Astrocyte of the cerebellum (primary cell): Measurements from ENCODE around the gene GIPR.

Experiments used
- DNase-seq: peaks from one replicate; pipeline ENCODE4 v3.0.0-alpha.2; 2011; ENCODE audit warnings: low read depth
- H3K4me3 ChIP-seq: 2 replicates; pipeline ENCODE4 v1.5.1; 2011; ENCODE audit warnings: mild to moderate bottlenecking, low read depth, low read length, moderate library complexity
- in situ Hi-C: cut with HindIII; loops from 2 replicates; pipeline ENCODE4 v1.10.0; 2017; ENCODE audit warnings: low sequenced_read_pairs
- TF ChIP-seq, protein P1 (sequence below): IDR thresholded peaks from 2 replicates; pipeline ENCODE4 v1.5.1; 2012; ENCODE audit warnings: low read length, low read depth, moderate library complexity, mild to moderate bottlenecking; ENCODE audit errors: missing control alignments

GIPR gene

DNA sequence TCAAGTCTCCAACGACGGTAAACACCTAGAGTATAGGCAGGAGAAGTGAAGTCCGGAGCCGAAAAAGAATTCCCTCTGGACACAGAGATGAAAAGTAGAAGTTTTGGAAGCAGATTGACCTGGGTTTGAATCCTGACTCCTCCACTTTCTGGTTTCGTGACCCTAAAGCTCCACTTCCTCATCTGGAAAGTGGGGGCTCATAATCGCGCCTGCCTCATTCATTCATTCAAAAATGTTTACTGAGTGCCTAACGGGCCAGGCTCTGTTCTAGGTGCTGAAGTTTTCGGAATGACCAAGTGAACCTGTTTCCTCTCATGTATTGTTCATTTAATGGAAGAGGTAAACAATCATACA lies 21.7 kb upstream of the GIPR start:
- TF ChIP-seq, protein P1, sequence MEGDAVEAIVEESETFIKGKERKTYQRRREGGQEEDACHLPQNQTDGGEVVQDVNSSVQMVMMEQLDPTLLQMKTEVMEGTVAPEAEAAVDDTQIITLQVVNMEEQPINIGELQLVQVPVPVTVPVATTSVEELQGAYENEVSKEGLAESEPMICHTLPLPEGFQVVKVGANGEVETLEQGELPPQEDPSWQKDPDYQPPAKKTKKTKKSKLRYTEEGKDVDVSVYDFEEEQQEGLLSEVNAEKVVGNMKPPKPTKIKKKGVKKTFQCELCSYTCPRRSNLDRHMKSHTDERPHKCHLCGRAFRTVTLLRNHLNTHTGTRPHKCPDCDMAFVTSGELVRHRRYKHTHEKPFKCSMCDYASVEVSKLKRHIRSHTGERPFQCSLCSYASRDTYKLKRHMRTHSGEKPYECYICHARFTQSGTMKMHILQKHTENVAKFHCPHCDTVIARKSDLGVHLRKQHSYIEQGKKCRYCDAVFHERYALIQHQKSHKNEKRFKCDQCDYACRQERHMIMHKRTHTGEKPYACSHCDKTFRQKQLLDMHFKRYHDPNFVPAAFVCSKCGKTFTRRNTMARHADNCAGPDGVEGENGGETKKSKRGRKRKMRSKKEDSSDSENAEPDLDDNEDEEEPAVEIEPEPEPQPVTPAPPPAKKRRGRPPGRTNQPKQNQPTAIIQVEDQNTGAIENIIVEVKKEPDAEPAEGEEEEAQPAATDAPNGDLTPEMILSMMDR, result no peak
- peak overlapping the region; percentile 43 for H3K4me3 ChIP-seq
- in situ Hi-C loops, result loop anchor here (10.0 kb wide), 1 partner anchor 92 kb away; no protein-coding TSS in a partner anchor

DNA sequence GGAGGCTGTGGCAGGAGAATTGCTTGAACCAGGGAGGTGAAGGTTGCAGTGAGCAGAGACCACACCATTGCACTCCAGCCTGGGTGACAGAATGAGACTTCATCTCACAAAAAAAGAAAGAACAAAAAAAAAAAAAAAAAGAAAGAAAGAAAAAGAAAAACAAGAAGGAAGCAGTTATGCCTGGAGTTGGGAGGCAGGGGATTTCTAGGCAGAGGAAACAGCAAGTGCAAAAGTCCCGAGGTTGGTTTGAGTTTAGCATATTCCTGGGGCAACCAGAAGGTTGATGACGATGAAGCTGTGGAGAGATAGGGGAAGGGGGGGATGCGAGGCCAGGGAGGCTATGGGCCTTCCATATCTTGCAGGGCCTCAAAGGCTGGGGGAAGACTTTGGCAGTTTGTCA lies 17.3 kb upstream of the GIPR start:
- in situ Hi-C loops, result no loop called here
- DNase-seq, result no peak
- no peak overlapping the region for H3K4me3 ChIP-seq
- TF ChIP-seq, protein P1, result no peak

More for the DNA sequence above, 21.7 kb upstream of the GIPR start:
- no peak for DNase-seq

DNA sequence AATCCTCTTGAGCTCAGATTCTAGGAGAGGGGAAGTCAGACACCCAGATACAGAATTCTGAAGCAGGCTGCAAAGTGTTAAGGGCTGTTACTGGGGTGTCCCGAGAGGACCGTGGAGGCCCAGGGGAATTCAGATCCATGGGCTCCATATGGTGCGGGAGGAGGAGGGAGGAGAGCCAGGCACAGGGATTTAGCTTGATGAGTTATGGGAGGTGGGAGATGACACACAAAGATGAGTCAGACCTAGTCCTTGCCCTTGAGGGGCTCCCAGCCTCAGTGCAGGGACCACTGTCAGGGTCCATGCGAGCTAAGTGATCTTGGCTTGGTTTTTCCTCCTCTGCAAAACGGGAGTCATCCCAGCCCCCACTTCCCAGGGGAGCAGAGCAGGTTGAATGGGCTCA lies 14.4 kb upstream of the GIPR start:
- DNase-seq, result no peak
- TF ChIP-seq, protein P1, result no peak
- in situ Hi-C loops, result no loop called here
- no peak overlapping the region for H3K4me3 ChIP-seq

DNA sequence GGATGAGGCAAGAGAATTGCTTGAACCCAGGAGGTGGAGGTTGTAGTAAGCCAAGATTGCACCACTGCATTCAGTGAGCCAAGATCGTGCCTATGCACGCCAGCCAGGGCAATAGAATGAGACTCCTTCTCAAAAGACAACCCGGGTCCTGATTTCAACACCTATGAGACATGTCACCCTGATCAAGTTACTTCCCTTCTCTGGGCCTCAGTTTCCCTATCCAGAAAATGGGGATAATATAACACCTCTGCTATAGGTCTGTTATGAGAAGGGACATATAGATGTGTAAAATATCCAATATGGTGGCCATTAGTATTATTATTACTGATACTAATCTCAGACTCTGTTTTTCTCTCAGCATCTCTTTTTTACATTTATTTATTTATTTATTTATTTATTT lies 12.9 kb upstream of the GIPR start:
- H3K4me3 ChIP-seq, result no peak overlapping the region
- in situ Hi-C loops, result no loop called here
- DNase-seq, result no peak
- TF ChIP-seq, protein P1, result no peak

DNA sequence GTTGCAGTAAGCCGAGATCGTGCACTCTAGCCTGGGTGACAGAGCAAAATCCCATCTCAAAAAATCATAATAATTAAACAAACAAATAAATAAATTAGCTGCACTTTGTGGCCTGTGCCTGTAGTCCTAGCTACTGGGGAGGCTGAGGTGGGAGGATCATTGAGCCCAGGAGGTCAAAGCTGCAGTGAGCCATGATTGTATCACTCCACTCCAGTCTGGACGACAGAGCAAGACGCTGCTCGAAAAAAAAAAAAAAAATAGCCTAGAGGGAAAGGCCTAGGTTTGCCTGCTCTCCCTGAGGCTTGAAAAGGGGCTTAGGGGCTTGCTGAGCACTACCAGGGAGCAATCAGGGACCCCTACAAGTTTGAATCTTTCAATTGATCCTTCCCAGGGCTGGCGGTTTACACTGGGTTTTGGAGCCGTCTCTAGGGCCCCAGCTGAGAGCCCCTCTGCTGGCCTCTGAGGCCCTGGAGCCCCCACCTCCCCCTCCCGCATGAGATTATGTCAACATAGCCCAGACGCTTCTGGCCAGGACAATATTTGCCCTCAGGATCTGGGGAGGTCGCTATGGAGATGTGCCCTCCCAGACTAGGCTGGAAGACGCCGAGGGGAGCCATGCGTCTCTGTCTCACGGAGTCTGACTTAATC lies 10.4 kb upstream of the GIPR start:
- DNase-seq, result no peak
- no peak overlapping the region for H3K4me3 ChIP-seq
- in situ Hi-C loops, result no loop called here
- TF ChIP-seq, protein P1, result no peak

DNA sequence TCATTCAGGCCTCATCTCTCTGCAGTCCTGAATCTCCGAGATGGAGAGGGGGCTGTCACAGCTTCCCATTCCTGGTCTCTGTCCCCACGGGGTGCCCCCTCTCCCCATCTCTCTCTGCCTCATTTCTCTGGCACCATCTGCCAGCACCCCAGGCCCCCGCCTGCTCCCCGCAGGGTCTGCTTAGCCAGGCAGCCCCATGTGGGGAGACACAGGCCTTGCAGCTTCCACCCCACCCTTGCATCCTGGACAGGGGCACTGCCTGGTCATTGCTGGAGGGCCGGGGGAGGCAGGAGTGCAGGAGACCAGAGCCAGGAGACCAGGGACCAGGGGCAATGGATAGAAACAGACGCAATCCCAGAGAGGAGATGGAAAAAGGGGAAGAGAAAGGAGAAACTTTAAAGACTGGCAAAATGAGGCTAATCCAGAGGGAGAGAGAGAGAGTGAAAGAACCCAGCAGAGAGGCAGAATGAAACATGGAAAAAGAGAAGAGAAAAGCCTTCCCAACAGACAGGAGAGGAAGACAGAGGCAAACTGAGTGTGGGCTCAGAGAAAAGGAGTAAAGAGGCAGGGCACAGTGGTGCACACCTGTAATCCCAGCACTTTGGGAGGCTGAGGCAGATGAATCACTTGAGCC lies 8.8 kb upstream of the GIPR start:
- TF ChIP-seq, protein P1, result no peak
- H3K4me3 ChIP-seq, result no peak overlapping the region
- no peak for DNase-seq
- in situ Hi-C loops, result no loop called here

DNA sequence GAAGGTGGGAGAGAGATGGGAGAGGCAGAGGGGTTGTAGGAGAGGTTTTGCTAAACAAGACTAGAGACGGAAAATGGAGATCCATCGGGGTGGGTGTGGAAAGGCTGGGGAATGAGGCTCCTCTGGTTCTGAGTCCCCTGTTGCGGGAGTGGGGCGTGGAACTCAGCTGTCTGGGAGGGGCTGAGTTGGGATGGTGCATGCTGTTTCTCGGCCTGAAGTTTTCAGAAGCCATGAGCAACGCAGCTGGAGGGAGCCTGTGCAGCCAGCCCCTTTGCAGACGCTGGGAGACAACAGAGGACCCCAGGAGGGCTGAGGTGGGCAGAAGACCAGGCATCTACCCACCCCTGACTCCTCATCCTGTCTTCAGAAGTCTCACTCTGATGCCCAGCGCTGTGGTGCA lies 7.4 kb upstream of the GIPR start:
- DNase-seq, result no peak
- TF ChIP-seq, protein P1, result no peak
- in situ Hi-C loops, result no loop called here
- H3K4me3 ChIP-seq, result no peak overlapping the region
